Nephron (organoid): Measurements from ENCODE around the gene STAM2.

Experiments
- H3K27ac Mint-ChIP-seq, 3 experiments: 2 replicates each; pipeline ENCODE4 v1.8.0; 2020; ENCODE audit warnings: mixed read lengths in 3 of 3, mild to moderate bottlenecking in 2 of 3, moderate library complexity in 1 of 3
- H3K27me3 Mint-ChIP-seq: 2 replicates; pipeline ENCODE4 v1.8.0; 2021; ENCODE audit warnings: low read depth, mild to moderate bottlenecking, moderate library complexity, mixed read lengths
- H3K36me3 Mint-ChIP-seq: 2 replicates; pipeline ENCODE4 v1.8.0; 2020; ENCODE audit warnings: low read depth, mixed read lengths
- H3K4me1 Mint-ChIP-seq: 2 replicates; pipeline ENCODE4 v1.8.0; 2020; ENCODE audit warnings: mixed read lengths
- H3K4me3 Mint-ChIP-seq, 3 experiments: 2 replicates each; pipeline ENCODE4 v1.8.0; 2020; ENCODE audit warnings: mild to moderate bottlenecking in 3 of 3, mixed read lengths in 3 of 3, moderate library complexity in 2 of 3
- H3K9me3 Mint-ChIP-seq: 2 replicates; pipeline ENCODE4 v1.8.0; 2020; ENCODE audit warnings: mixed read lengths
- TF ChIP-seq, protein P1 (sequence below), 3 experiments: fragments of 200-600 bp; sonication (generic); IDR thresholded peaks; one replicate each; pipeline ENCODE4 v1.5.0; 2021; ENCODE audit warnings: antibody characterized with exemption in 3 of 3; ENCODE audit not compliant: unreplicated experiment in 3 of 3

Gene STAM2

DNA sequence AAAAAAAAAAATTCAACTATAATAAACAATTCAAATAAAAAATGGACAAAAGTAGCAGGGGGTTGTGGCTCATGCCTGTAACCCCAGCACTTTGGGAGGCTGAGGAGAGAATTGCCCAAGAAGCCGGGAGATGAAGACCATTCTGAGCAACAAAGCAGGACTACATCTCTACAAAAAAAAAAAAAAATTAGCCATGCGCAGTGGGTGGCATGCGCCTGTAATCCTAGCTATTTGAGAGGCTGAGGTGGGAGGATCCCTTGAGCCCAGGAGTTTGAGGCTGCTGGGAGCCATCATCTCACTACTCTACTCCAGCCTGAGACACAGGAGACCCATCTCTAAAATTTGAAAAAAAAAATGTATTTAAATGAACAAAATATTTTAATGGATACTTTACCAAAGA is 72.3 kb downstream of the STAM2 start:
- Mint-ChIP-seq H3K36me3 (no peaks in the 10 kb centered on the region), H3K9me3 (no peaks in the 10 kb centered on the region), H3K4me3 (no peak overlapping the region), H3K27ac (no peak overlapping the region), H3K27me3 (peaks cover 32% of the 10 kb centered on the region), H3K4me1 (peaks cover 11% of the 10 kb centered on the region)
- TF ChIP-seq, protein P1, sequence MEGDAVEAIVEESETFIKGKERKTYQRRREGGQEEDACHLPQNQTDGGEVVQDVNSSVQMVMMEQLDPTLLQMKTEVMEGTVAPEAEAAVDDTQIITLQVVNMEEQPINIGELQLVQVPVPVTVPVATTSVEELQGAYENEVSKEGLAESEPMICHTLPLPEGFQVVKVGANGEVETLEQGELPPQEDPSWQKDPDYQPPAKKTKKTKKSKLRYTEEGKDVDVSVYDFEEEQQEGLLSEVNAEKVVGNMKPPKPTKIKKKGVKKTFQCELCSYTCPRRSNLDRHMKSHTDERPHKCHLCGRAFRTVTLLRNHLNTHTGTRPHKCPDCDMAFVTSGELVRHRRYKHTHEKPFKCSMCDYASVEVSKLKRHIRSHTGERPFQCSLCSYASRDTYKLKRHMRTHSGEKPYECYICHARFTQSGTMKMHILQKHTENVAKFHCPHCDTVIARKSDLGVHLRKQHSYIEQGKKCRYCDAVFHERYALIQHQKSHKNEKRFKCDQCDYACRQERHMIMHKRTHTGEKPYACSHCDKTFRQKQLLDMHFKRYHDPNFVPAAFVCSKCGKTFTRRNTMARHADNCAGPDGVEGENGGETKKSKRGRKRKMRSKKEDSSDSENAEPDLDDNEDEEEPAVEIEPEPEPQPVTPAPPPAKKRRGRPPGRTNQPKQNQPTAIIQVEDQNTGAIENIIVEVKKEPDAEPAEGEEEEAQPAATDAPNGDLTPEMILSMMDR (IDR thresholded peaks at IDR 0.05; ENCODE audit: unreplicated experiment in 3 of 3), result no peak

DNA sequence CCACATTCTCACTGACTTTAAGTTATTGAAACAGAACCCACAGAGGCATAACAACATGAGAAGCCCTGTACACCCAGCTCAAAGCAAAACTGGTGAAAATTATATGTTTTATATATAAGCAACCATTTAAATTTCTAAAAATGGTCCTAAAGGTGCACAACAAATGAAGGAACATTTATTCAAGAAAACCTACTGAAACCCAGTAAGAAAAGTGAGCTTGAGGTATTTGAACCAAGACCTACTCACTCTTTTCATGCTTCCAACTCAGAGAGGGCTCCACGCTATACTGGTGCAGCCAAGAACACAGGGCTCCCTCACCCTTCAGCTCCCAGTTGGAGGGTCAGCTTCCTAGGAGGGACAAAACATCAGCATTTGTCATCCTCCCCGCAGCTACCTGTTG is 74.6 kb downstream of the STAM2 start:
- H3K4me3 Mint-ChIP-seq, result peak overlapping the region in 2 of 3 experiments; percentile 36 to 81
- no peaks in the 10 kb centered on the region for H3K9me3 Mint-ChIP-seq
- peaks cover 48% of the 10 kb centered on the region for H3K27me3 Mint-ChIP-seq
- peaks cover 19% of the 10 kb centered on the region for H3K4me1 Mint-ChIP-seq
- H3K27ac Mint-ChIP-seq, result no peak overlapping the region
- no peaks in the 10 kb centered on the region for H3K36me3 Mint-ChIP-seq
- TF ChIP-seq, protein P1 (IDR thresholded peaks at IDR 0.05; ENCODE audit: unreplicated experiment in 3 of 3), result no peak

DNA sequence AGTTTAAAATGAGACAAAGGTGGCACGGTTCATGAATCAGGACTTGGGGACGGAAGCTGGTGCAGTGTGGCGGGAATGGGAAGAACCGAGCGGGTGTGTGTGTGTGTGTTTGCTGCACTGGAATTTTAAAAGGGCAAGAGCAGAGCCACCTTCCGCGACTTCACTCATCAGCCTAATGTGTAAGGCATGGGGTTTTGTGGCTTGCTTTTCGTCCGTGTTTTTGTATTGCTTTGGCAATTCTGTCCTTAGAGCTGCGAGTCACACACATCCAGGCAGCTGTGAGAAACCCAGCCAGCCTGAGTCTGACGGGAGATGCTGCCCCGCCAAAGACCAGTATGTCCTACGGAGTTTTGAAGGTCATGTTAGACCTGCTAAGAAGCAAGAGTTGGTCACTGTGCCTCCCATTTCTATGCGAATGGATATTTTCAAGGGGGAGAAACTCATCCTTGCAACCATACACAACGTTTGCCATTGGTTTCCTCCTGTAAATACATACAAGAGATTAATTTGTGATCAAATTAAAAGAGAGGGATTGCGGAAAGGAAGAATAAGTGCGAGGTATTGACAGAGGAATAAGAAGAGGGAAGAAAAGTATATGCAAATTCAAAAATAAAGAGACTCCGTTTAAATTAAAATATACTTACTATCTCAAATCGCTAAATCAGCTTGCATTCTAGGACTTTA is 76.1 kb downstream of the STAM2 start:
- H3K9me3 Mint-ChIP-seq, result no peaks in the 10 kb centered on the region
- peak overlapping the region; percentile 85 to 94 (median 91) for H3K4me3 Mint-ChIP-seq
- H3K36me3 Mint-ChIP-seq, result no peaks in the 10 kb centered on the region
- H3K27me3 Mint-ChIP-seq, result peaks cover 58% of the 10 kb centered on the region
- TF ChIP-seq, protein P1 (IDR thresholded peaks at IDR 0.05; ENCODE audit: unreplicated experiment in 3 of 3), result no peak
- H3K27ac Mint-ChIP-seq, result peak overlapping the region; percentile 51 to 60 (median 52)
- peaks cover 24% of the 10 kb centered on the region for H3K4me1 Mint-ChIP-seq

DNA sequence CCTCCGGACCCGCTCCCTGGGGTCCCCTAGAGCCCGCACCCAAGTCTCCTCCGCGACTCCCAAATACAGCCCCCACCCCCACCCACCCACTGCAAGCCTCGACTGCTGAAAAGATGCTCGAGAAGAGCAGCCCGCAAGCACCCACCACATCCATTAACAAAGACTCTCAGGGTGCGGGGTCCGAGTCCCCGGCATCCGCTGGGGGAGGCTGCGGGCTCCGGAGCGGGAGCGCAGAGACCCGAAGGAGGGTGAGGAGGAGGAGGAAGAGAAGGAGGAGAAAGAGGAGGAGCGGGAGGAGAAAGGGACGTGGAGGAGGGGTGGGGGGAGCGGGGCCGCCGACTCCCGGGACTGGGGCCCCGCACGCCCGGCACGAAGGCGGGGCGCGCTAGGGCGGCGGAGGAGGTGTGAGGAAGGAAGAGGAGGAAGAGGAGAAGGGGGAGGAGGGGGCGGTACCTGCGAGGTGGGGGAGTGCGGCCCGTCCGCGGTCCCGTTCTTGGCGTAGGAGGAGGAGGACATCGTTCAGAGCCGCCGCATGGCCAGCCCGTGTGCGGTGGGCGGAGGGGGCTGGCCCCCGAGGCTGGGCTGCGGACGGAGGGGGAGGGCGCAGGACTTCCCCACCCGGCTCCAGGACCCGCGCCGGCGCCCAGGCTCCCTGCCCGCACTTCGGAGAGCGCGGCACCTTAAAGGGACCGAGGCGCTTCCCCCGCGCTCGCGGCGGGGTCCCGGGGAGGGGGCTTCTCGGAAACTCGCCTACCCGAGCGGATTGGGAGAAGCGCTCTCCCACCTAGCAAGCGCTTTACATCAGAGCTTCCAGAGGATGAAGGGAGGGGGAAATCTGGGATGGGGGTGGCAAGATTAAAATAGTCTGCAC is 76.8 kb downstream of the STAM2 start, which contains the start of gene CACNB4:
TSS of gene CACNB4 (minus strand) at position 549 of the 871 bp plus-strand sequence.
- Mint-ChIP-seq H3K27me3 (peaks cover 63% of the 10 kb centered on the region), H3K27ac (peak within 1 kb of the TSS; percentile 56 to 77 (median 63)), H3K4me3 (peak within 1 kb of the TSS; percentile 85 to 94 (median 92)), H3K36me3 (no peaks in the 10 kb centered on the region), H3K9me3 (no peaks in the 10 kb centered on the region), H3K4me1 (peaks cover 24% of the 10 kb centered on the region)
- TF ChIP-seq, protein P1 (IDR thresholded peaks at IDR 0.05; ENCODE audit: unreplicated experiment in 3 of 3), result no peak

DNA sequence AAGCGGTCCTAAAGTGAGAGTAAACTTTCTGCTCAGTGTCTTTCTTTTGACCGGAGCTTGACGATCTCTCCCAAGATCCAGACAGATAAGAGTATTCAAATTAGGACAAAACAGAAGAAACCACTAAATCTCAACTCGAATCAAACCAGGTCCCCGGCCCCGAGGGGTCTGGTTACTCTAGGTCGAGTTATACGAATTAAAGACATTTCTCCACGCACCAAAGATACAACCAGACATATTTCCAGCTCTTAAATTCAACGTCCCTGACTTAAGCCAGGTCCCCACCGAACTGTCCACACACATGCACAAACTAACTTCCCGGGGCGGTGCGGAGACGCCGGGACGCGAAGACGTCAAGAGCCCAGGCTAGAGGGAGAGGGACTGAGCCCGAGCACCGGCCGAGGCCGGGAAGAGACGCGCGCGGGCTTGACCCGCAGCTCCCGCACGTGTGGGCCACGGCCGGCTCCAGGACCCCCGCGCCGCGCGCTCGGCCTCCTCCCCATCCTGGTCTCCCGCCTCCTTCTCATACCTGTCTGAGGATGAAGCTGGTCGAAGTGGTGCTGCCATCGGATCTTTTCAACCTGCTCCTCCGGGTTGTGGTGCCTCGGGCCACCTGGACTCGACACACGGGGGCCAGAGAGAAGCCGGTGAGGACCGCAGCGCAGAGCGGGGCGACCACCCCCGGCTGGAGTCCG is 77.6 kb downstream of the STAM2 start:
- Mint-ChIP-seq H3K27ac (peak overlapping the region; percentile 56 to 77 (median 63)), H3K4me3 (peak overlapping the region; percentile 85 to 94 (median 92)), H3K36me3 (no peaks in the 10 kb centered on the region), H3K4me1 (peaks cover 29% of the 10 kb centered on the region), H3K27me3 (peaks cover 61% of the 10 kb centered on the region), H3K9me3 (no peaks in the 10 kb centered on the region)
- TF ChIP-seq, protein P1 (IDR thresholded peaks at IDR 0.05; ENCODE audit: unreplicated experiment in 3 of 3), result no peak
